Measurements from ENCODE around the gene PRKG1.

PRKG1 gene

DNA sequence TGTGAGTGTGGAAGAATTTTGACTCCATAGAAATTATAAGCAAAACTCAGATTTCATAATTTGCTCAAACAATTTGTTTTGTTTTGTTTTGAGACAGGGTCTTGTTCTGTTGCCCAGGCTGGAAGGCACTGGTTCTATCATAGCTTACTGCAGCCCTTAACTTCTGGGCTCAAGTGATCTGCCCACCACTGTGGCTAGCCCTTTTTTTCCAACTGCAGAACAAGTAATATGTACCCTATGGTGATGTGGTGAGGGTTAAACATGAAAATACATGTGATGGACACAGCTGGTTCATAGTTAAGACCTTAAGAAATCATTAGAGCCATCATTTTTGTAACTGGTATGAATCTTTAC, 594.0 kb downstream of the PRKG1 start:
- no peak overlapping the region for H3K4me3 ChIP-seq (ENCODE audit: low read depth, low read length)
- no peak for TF ChIP-seq CTCF (IDR thresholded peaks at IDR 0.05; ENCODE audit: low read depth, low read length)

- TF ChIP-seq CTCF (IDR thresholded peaks at IDR 0.05; ENCODE audit: low read depth, low read length) = no peak
- H3K4me3 ChIP-seq (ENCODE audit: low read depth, low read length) = no peak overlapping the region
Observed at GRCh38 chr10:51669041-51669440, 594.8 kb downstream of the PRKG1 start.

GRCh38 chr10:51672039-51672535, 597.8 kb downstream of the PRKG1 start:
- TF ChIP-seq CTCF (IDR thresholded peaks at IDR 0.05; ENCODE audit: low read depth, low read length) = no peak
- H3K4me3 ChIP-seq (ENCODE audit: low read depth, low read length) = no peak overlapping the region

- no peak overlapping the region for H3K4me3 ChIP-seq (ENCODE audit: low read depth, low read length)
- no peak for TF ChIP-seq CTCF (IDR thresholded peaks at IDR 0.05; ENCODE audit: low read depth, low read length)
Observed at GRCh38 chr10:51675088-51675487, 600.8 kb downstream of the PRKG1 start.

GRCh38 chr10:51679841-51680240, 605.6 kb downstream of the PRKG1 start:
- TF ChIP-seq CTCF (IDR thresholded peaks at IDR 0.05; ENCODE audit: low read depth, low read length) = no peak

GRCh38 chr10:51683031-51683691, 608.9 kb downstream of the PRKG1 start:
- no peak for TF ChIP-seq CTCF (IDR thresholded peaks at IDR 0.05; ENCODE audit: low read depth, low read length)
- no peak overlapping the region for H3K4me3 ChIP-seq (ENCODE audit: low read depth, low read length)

More at GRCh38 chr10:51679841-51680240, 605.6 kb downstream of the PRKG1 start:
- no peak overlapping the region for H3K4me3 ChIP-seq (ENCODE audit: low read depth, low read length)

- no peak for TF ChIP-seq CTCF (IDR thresholded peaks at IDR 0.05; ENCODE audit: low read depth, low read length)
- no peak overlapping the region for H3K4me3 ChIP-seq (ENCODE audit: low read depth, low read length)
Observed at GRCh38 chr10:51685768-51686167, 611.5 kb downstream of the PRKG1 start.
